Type B pancreatic cell (in vitro differentiated cells): ENCODE data around the gene MTURN. TPM values are rescaled to one million over a fixed set of nuclear protein-coding genes. Genes with fewer than 3 reads are reported as not detected.

Experiments
- DNase-seq: peaks from one replicate; pipeline ENCODE4 v3.0.0; 2021; ENCODE audit warnings: mixed read lengths; ENCODE audit not compliant: unreplicated experiment; ENCODE audit errors: extremely low spot score
- H3K27ac Mint-ChIP-seq: 2 replicates; pipeline ENCODE4 v1.8.0; 2021; ENCODE audit warnings: mild to moderate bottlenecking, mixed read lengths
- H3K27me3 Mint-ChIP-seq: 2 replicates; pipeline ENCODE4 v1.8.0; 2021; ENCODE audit warnings: mixed read lengths
- H3K36me3 Mint-ChIP-seq: 2 replicates; pipeline ENCODE4 v1.8.0; 2021; ENCODE audit warnings: mixed read lengths
- H3K4me1 Mint-ChIP-seq: one replicate; pipeline ENCODE4 v1.8.0; 2021; ENCODE audit warnings: mixed read lengths; ENCODE audit not compliant: unreplicated experiment
- H3K4me3 Mint-ChIP-seq: 2 replicates; pipeline ENCODE4 v1.8.0; 2021; ENCODE audit warnings: mild to moderate bottlenecking, mixed read lengths
- H3K9me3 Mint-ChIP-seq: 2 replicates; pipeline ENCODE4 v1.8.0; 2021; ENCODE audit warnings: mixed read lengths
- total RNA-seq: library from RNA; stranded (reverse); gene quantifications from 2 replicates; pipeline ENCODE4 v1.2.1, GENCODE V29; 2021; ENCODE audit warnings: low replicate concordance
- TF ChIP-seq, protein P1 (sequence below): fragments of 200-600 bp; sonication (generic); conservative IDR thresholded peaks from 2 replicates; pipeline ENCODE4 v1.5.0; 2021; ENCODE audit warnings: antibody characterized with exemption, mild to moderate bottlenecking

Gene MTURN
- total RNA-seq, 1 donor from 2014 or later, result 23.3 TPM

DNA sequence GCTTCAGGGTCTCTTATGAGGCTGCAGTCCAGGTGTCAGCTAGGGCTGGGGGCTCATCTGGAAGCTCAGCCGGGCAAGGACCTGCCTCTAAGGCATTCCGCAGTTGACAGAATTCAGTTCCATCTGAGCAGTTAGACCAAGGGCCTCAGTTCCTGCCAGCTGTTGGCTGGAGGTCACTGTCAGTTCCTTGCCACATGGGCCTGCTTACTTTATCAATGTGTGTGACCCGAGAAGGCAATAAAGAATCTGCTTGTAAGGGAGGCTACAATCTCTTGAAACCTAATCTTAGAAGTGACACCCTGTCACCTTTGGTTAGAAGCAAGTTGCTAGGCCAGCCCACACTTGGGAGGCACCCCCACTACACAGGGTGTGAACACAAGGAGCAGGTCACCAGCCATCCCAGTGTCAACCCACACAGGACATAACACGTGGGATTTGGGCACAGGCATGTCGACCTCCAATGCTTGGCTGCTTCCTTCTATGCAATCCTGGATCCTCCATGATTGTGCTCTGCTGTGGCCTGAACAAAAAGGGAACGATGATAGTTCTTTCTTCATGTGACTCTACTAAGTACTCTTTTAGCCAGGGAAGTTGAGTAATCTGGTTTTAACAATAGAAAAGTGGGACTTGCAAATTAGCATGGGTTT lies 41.8 kb downstream of the MTURN start:
- Mint-ChIP-seq H3K4me1 (peaks cover 14% of the 10 kb centered on the region), H3K36me3 (no peaks in the 10 kb centered on the region), H3K27me3 (no peaks in the 10 kb centered on the region), H3K4me3 (no peak overlapping the region), H3K27ac (no peak overlapping the region), H3K9me3 (no peaks in the 10 kb centered on the region)
- TF ChIP-seq, protein P1, sequence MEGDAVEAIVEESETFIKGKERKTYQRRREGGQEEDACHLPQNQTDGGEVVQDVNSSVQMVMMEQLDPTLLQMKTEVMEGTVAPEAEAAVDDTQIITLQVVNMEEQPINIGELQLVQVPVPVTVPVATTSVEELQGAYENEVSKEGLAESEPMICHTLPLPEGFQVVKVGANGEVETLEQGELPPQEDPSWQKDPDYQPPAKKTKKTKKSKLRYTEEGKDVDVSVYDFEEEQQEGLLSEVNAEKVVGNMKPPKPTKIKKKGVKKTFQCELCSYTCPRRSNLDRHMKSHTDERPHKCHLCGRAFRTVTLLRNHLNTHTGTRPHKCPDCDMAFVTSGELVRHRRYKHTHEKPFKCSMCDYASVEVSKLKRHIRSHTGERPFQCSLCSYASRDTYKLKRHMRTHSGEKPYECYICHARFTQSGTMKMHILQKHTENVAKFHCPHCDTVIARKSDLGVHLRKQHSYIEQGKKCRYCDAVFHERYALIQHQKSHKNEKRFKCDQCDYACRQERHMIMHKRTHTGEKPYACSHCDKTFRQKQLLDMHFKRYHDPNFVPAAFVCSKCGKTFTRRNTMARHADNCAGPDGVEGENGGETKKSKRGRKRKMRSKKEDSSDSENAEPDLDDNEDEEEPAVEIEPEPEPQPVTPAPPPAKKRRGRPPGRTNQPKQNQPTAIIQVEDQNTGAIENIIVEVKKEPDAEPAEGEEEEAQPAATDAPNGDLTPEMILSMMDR, result no peak
- no peak for DNase-seq

DNA sequence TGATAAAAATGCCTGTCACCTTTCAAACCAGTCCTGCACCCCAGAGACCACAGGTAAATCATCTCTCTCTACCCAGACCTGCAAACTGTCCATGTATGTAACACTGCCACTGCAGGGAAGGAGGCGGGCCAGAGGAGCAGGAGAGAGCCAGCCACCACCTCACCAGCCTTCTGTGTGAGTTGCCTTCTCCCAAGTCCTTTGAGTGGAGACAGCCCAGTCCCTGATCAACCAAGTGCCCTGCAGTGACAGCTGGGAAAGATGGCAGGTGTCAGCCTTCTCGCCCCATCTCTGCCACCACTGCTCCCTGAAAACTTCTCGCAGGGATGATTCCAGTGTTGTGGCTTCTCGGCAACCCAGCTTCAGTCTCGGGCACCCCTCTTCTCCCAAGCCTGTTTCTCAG lies 42.4 kb downstream of the MTURN start:
- Mint-ChIP-seq H3K36me3 (no peaks in the 10 kb centered on the region), H3K9me3 (no peaks in the 10 kb centered on the region), H3K4me3 (no peak overlapping the region), H3K4me1 (peaks cover 12% of the 10 kb centered on the region), H3K27ac (no peak overlapping the region), H3K27me3 (no peaks in the 10 kb centered on the region)
- TF ChIP-seq, protein P1, result no peak
- DNase-seq, result no peak

DNA sequence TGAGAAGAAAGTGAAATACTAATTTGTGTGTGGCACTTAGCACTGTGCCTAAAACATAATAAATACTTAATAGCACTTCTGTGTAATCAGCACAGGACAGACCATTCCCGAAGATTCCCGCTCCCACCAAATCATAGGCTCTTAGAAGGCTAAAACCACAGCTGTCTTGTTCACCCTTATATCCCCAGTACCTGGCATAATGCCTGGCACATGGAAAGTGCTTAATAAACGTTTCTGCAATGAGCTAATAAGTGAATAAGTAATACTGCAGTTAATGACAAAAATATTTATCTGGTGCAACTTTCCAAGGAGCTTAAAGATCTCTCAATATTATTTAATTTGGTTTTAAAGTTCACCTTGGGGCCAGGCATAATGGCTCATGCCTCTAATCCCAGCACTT lies 43.2 kb downstream of the MTURN start:
- TF ChIP-seq, protein P1, result no peak
- no peak overlapping the region for H3K27ac Mint-ChIP-seq
- H3K4me3 Mint-ChIP-seq, result no peak overlapping the region
- H3K9me3 Mint-ChIP-seq, result no peaks in the 10 kb centered on the region
- H3K36me3 Mint-ChIP-seq, result no peaks in the 10 kb centered on the region
- H3K4me1 Mint-ChIP-seq, result peaks cover 4% of the 10 kb centered on the region
- DNase-seq, result no peak
- H3K27me3 Mint-ChIP-seq, result no peaks in the 10 kb centered on the region

DNA sequence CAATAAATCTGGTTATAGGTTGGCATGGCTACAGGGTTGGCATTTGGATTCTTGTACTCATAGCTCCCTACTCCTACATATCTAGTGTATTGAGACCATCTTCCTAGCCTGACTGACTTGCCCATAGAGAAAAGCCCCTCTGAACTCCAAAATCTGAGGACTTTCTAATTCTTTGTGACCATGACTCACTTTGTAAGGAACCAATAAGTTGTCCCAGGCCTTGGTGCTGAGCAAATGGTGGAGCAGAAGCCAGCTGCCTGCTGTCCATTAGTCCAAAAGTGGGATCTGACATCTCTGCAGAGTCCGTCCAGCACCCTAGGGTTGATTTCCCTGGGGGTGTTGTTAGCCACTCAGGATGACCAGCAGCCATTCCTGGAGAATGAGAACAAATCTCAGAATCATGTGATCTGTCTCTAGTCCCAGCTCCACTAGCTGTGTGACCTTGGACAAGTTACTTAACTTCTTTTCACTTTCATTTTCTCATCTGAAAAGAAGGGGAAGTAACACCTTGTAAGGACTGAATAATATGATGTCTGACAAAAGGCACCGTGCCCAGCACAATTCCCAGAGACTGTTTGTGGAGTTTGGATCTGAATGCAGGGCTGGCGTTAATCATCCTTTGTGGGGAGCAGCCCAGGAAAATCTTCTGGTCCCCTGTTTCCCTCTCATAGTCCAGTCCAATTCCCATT lies 44.1 kb downstream of the MTURN start:
- TF ChIP-seq, protein P1, result no peak

DNA sequence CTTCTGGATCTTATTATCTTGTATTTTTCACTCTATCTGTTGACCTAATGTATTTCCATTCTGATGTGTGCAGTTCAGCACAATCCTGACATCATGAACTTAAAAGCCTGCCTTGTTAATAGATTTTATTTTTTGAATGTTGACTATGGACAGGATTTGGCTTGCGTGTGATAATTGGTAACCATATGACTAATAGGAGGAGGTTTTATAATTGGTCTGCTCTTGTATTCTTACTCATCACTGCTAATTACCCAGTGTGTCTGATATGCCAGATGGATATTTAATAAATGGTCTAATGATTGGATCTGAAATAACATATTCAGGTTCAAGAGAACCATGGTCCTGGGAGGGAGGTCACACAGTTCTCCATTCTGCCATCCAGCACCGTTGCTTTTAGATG lies 45.9 kb downstream of the MTURN start:
- no peak for DNase-seq
- TF ChIP-seq, protein P1, result no peak
- no peaks in the 10 kb centered on the region for H3K4me1 Mint-ChIP-seq
- H3K9me3 Mint-ChIP-seq, result no peaks in the 10 kb centered on the region
- no peak overlapping the region for H3K4me3 Mint-ChIP-seq
- no peaks in the 10 kb centered on the region for H3K36me3 Mint-ChIP-seq
- no peak overlapping the region for H3K27ac Mint-ChIP-seq
- no peaks in the 10 kb centered on the region for H3K27me3 Mint-ChIP-seq

More for the DNA sequence above, 44.1 kb downstream of the MTURN start:
- Mint-ChIP-seq H3K27ac (no peak overlapping the region), H3K9me3 (no peaks in the 10 kb centered on the region), H3K27me3 (no peaks in the 10 kb centered on the region), H3K4me1 (no peaks in the 10 kb centered on the region), H3K36me3 (no peaks in the 10 kb centered on the region), H3K4me3 (no peak overlapping the region)
- no peak for DNase-seq
